HG03520 (cell line): Measurements from ENCODE around the gene PLRG1.

Source experiments
- ATAC-seq: cut with Tn5 transposase; IDR thresholded peaks from one replicate; pipeline ENCODE4 v1.9.1; 2021; ENCODE audit warnings: mild to moderate bottlenecking, moderate library complexity; ENCODE audit not compliant: unreplicated experiment

The PLRG1 gene

GRCh38 chr4:154526151-154526550 is 24.0 kb downstream of the PLRG1 start:
- ATAC-seq, result no peak

- ATAC-seq, result no peak
Observed at GRCh38 chr4:154521607-154522006, 28.6 kb downstream of the PLRG1 start.

GRCh38 chr4:154519214-154519613 is 31.0 kb downstream of the PLRG1 start:
- ATAC-seq, result no peak

- no peak for ATAC-seq
Observed at GRCh38 chr4:154517591-154517990, 32.6 kb downstream of the PLRG1 start.

GRCh38 chr4:154516318-154517029 is 33.7 kb downstream of the PLRG1 start:
- no peak for ATAC-seq

- no peak for ATAC-seq
Observed at GRCh38 chr4:154511981-154512380, 38.2 kb downstream of the PLRG1 start.

- ATAC-seq, result no peak
Observed at GRCh38 chr4:154511548-154511947, 38.7 kb downstream of the PLRG1 start.

GRCh38 chr4:154507156-154507555 is 43.0 kb downstream of the PLRG1 start:
- no peak for ATAC-seq

GRCh38 chr4:154506253-154506652 is 43.9 kb downstream of the PLRG1 start:
- ATAC-seq, result peak; percentile 61

- no peak for ATAC-seq
Observed at GRCh38 chr4:154503598-154503997, 46.6 kb downstream of the PLRG1 start.

- ATAC-seq, result no peak
Observed at GRCh38 chr4:154502111-154502510, 48.1 kb downstream of the PLRG1 start.

- ATAC-seq, result no peak
Observed at GRCh38 chr4:154497889-154498288, 52.3 kb downstream of the PLRG1 start.

- no peak for ATAC-seq
Observed at GRCh38 chr4:154495867-154496266, 54.3 kb downstream of the PLRG1 start.

GRCh38 chr4:154492288-154492687 is 57.9 kb downstream of the PLRG1 start:
- no peak for ATAC-seq

- peak; percentile 54 for ATAC-seq
Observed at GRCh38 chr4:154491341-154492271, 58.6 kb downstream of the PLRG1 start, which contains the start of gene DCHS2. TSS of gene DCHS2 (minus strand) at chr4:154491799. CDS start at chr4:154491355, 444 bp downstream.

GRCh38 chr4:154490583-154491340 is 59.4 kb downstream of the PLRG1 start:
- peak; percentile 61 for ATAC-seq

- no peak for ATAC-seq
Observed at GRCh38 chr4:154490234-154490582, 60.0 kb downstream of the PLRG1 start.

GRCh38 chr4:154489558-154490233 is 60.5 kb downstream of the PLRG1 start:
- ATAC-seq, result no peak

GRCh38 chr4:154487145-154487544 is 63.1 kb downstream of the PLRG1 start:
- ATAC-seq, result no peak

- peak; percentile 98 for ATAC-seq
Observed at GRCh38 chr4:154485127-154485773, 65.0 kb downstream of the PLRG1 start.
